GM23338 (cell line): ENCODE data around the gene TMEM207. TPM values are rescaled to one million over a fixed set of nuclear protein-coding genes. Genes with fewer than 3 reads are reported as not detected.
A peak's percentile ranks its signal among the peaks of the same experiment; 100 is the strongest.

Experiments
- ATAC-seq: fragments of 200-7000 bp; cut with Tn5 transposase; 3 replicates; pipeline ENCODE4 v1.9.1; 2020
- DNase-seq: peaks from one replicate; pipeline ENCODE4 v3.0.0-alpha.2; 2015; ENCODE audit warnings: low spot score
- H2AFZ ChIP-seq: fragments of 200-600 bp; sonication (generic); 2 replicates; pipeline ENCODE4 v1.8.0; 2016; ENCODE audit warnings: antibody characterized with exemption, mild to moderate bottlenecking, moderate library complexity
- H3F3A ChIP-seq: fragments of 200-600 bp; sonication (generic); replicated peaks from 2 replicates; pipeline ENCODE4 v1.8.0; 2017; ENCODE audit warnings: antibody characterized with exemption, mixed run types, low read depth
- H3K27ac ChIP-seq: fragments of 200-600 bp; sonication (generic); 2 replicates; pipeline ENCODE4 v1.6.1; 2016; ENCODE audit warnings: low read depth
- H3K27me3 ChIP-seq: fragments of 200-600 bp; sonication (generic); 2 replicates; pipeline ENCODE4 v1.8.0; 2016; ENCODE audit warnings: mild to moderate bottlenecking, mixed run types, moderate library complexity; ENCODE audit not compliant: insufficient read depth
- H3K36me3 ChIP-seq: fragments of 200-600 bp; sonication (generic); 2 replicates; pipeline ENCODE4 v1.8.0; 2016; ENCODE audit warnings: mild to moderate bottlenecking; ENCODE audit not compliant: insufficient read depth
- H3K4me1 ChIP-seq: fragments of 200-600 bp; sonication (generic); 2 replicates; pipeline ENCODE4 v1.8.0; 2016; ENCODE audit warnings: mild to moderate bottlenecking, moderate library complexity; ENCODE audit not compliant: insufficient read depth
- H3K4me2 ChIP-seq: fragments of 200-600 bp; sonication (generic); 2 replicates; pipeline ENCODE4 v1.7.1; 2017; ENCODE audit warnings: mixed run types
- H3K4me3 ChIP-seq: fragments of 200-600 bp; sonication (generic); 2 replicates; pipeline ENCODE4 v1.6.1; 2016; ENCODE audit warnings: mixed run types
- H3K79me2 ChIP-seq: fragments of 200-600 bp; sonication (generic); replicated peaks from 2 replicates; pipeline ENCODE4 v1.8.0; 2017; ENCODE audit warnings: mild to moderate bottlenecking; ENCODE audit not compliant: insufficient read depth
- H3K9me2 ChIP-seq: fragments of 200-600 bp; sonication (generic); 2 replicates; pipeline ENCODE4 v1.8.0; 2017; ENCODE audit not compliant: insufficient read depth
- H4K20me1 ChIP-seq: fragments of 200-600 bp; sonication (generic); replicated peaks from 2 replicates; pipeline ENCODE4 v1.8.0; 2017; ENCODE audit warnings: mild to moderate bottlenecking; ENCODE audit not compliant: insufficient read depth
- H3K27ac Mint-ChIP-seq: 2 replicates; pipeline ENCODE4 v1.8.0; 2020; ENCODE audit warnings: inconsistent platforms, mild to moderate bottlenecking, moderate library complexity, mixed read lengths
- H3K27me3 Mint-ChIP-seq: 3 replicates; pipeline ENCODE4 v1.8.0; 2022; ENCODE audit warnings: low read depth, mild to moderate bottlenecking, moderate library complexity, mixed read lengths, inconsistent platforms; ENCODE audit not compliant: insufficient read depth, poor library complexity
- H3K36me3 Mint-ChIP-seq: 3 replicates; pipeline ENCODE4 v1.8.0; 2021; ENCODE audit warnings: low read depth, mild to moderate bottlenecking, inconsistent platforms, moderate library complexity, mixed read lengths
- H3K4me1 Mint-ChIP-seq: 3 replicates; pipeline ENCODE4 v1.8.0; 2020; ENCODE audit warnings: mild to moderate bottlenecking, inconsistent platforms, mixed read lengths
- H3K4me3 Mint-ChIP-seq: 3 replicates; pipeline ENCODE4 v1.8.0; 2021; ENCODE audit warnings: moderate library complexity, mild to moderate bottlenecking, inconsistent platforms, mixed read lengths
- H3K9me3 Mint-ChIP-seq: 3 replicates; pipeline ENCODE4 v1.8.0; 2020; ENCODE audit warnings: moderate library complexity, mild to moderate bottlenecking, inconsistent platforms, mixed read lengths
- STAT1 ChIP-seq: IDR thresholded peaks from one replicate; pipeline ENCODE4 v1.6.1; 2016; ENCODE audit warnings: antibody characterized with exemption; ENCODE audit not compliant: unreplicated experiment
- ZNF331 ChIP-seq: fragments of 250-450 bp; sonication (Bioruptor Pico); IDR thresholded peaks from 2 replicates; pipeline ENCODE4 v1.5.0; 2020; ENCODE audit warnings: low read depth, mild to moderate bottlenecking, moderate library complexity
- polyA plus RNA-seq: library from polyadenylated mRNA; unstranded; fragments of >200 nt; fragmentation: Nextera tagmentation; extraction: Ambion mirVana; gene quantifications from 2 replicates; pipeline ENCODE4 v1.2.1, GENCODE V29; 2016
- total RNA-seq: library from RNA; depleted of rRNA; stranded (reverse); fragments of >200 nt; shearing (Covaris generic); gene quantifications from 2 replicates; pipeline ENCODE4 v1.2.3, GENCODE V29; 2014
- TF ChIP-seq, protein P1 (sequence below): fragments of 250-450 bp; sonication (Bioruptor Pico); IDR thresholded peaks from 2 replicates; pipeline ENCODE4 v1.5.0; 2020; ENCODE audit warnings: mild to moderate bottlenecking, moderate library complexity
- TF ChIP-seq, protein P2 (sequence below), 2 experiments: fragments of 200-600 bp in 1 of 2; sonication (generic) in 1 of 2; conservative IDR thresholded peaks; 2 replicates each; pipeline versions ENCODE4 v1.5.1 to v1.6.1; 2016 to 2017; ENCODE audit warnings: antibody characterized with exemption in 2 of 2, low read depth in 2 of 2, mild to moderate bottlenecking in 2 of 2, moderate library complexity in 1 of 2

The TMEM207 gene
- total and polyA plus RNA-seq, 2 experiments from 2014 or later: not detected

DNA sequence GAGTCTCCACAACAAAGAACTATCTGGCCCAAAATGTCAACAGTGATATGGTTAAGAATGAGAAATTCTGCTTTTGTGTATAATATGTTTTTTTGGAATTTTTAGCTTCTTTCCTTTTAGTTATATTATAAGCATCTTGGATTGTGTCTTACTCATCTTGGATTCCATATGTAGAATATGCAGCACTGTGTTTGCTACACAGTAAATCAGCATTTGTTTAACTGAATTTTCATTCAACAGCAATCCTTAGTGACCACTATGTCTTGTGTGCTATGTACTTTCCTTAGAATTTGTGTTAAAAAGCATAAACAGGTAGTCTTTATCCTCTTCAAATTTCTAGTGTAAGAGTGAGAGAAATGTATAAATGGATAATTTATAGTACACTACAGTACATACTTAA, 18.2 kb upstream of the TMEM207 start (continued):
- TF ChIP-seq, protein P1, sequence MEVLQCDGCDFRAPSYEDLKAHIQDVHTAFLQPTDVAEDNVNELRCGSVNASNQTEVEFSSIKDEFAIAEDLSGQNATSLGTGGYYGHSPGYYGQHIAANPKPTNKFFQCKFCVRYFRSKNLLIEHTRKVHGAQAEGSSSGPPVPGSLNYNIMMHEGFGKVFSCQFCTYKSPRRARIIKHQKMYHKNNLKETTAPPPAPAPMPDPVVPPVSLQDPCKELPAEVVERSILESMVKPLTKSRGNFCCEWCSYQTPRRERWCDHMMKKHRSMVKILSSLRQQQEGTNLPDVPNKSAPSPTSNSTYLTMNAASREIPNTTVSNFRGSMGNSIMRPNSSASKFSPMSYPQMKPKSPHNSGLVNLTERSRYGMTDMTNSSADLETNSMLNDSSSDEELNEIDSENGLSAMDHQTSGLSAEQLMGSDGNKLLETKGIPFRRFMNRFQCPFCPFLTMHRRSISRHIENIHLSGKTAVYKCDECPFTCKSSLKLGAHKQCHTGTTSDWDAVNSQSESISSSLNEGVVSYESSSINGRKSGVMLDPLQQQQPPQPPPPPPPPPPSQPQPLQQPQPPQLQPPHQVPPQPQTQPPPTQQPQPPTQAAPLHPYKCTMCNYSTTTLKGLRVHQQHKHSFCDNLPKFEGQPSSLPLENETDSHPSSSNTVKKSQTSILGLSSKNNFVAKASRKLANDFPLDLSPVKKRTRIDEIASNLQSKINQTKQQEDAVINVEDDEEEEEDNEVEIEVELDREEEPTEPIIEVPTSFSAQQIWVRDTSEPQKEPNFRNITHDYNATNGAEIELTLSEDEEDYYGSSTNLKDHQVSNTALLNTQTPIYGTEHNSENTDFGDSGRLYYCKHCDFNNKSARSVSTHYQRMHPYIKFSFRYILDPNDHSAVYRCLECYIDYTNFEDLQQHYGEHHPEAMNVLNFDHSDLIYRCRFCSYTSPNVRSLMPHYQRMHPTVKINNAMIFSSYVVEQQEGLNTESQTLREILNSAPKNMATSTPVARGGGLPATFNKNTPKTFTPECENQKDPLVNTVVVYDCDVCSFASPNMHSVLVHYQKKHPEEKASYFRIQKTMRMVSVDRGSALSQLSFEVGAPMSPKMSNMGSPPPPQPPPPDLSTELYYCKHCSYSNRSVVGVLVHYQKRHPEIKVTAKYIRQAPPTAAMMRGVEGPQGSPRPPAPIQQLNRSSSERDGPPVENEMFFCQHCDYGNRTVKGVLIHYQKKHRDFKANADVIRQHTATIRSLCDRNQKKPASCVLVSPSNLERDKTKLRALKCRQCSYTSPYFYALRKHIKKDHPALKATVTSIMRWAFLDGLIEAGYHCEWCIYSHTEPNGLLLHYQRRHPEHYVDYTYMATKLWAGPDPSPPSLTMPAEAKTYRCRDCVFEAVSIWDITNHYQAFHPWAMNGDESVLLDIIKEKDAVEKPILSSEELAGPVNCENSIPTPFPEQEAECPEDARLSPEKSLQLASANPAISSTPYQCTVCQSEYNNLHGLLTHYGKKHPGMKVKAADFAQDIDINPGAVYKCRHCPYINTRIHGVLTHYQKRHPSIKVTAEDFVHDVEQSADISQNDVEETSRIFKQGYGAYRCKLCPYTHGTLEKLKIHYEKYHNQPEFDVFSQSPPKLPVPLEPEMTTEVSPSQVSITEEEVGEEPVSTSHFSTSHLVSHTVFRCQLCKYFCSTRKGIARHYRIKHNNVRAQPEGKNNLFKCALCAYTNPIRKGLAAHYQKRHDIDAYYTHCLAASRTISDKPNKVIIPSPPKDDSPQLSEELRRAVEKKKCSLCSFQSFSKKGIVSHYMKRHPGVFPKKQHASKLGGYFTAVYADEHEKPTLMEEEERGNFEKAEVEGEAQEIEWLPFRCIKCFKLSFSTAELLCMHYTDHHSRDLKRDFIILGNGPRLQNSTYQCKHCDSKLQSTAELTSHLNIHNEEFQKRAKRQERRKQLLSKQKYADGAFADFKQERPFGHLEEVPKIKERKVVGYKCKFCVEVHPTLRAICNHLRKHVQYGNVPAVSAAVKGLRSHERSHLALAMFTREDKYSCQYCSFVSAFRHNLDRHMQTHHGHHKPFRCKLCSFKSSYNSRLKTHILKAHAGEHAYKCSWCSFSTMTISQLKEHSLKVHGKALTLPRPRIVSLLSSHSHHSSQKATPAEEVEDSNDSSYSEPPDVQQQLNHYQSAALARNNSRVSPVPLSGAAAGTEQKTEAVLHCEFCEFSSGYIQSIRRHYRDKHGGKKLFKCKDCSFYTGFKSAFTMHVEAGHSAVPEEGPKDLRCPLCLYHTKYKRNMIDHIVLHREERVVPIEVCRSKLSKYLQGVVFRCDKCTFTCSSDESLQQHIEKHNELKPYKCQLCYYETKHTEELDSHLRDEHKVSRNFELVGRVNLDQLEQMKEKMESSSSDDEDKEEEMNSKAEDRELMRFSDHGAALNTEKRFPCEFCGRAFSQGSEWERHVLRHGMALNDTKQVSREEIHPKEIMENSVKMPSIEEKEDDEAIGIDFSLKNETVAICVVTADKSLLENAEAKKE (CRISPR knock-in tag): no peak
- TF ChIP-seq STAT1: no peak

DNA sequence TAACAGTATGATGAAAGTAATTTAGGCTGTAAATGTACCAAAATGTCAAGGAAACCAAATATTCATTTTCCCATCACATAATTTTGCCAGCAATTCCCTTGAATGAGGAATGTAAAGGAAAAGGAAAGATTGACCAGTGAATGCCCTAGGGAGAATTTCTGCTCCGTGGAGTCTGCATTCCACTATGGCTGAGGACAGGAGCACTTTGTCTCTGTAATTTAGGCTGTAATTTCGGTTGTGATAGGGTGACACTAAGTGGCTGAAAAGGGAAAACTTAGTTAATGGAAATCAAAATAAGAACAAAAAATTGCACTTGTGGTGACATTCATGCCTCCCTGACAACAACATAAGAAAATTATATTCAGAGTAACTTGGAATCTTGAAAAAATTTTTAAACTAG, 8.3 kb upstream of the TMEM207 start:
- TF ChIP-seq ZNF331 (CRISPR knock-in tag): no peak
- TF ChIP-seq, protein P2, sequence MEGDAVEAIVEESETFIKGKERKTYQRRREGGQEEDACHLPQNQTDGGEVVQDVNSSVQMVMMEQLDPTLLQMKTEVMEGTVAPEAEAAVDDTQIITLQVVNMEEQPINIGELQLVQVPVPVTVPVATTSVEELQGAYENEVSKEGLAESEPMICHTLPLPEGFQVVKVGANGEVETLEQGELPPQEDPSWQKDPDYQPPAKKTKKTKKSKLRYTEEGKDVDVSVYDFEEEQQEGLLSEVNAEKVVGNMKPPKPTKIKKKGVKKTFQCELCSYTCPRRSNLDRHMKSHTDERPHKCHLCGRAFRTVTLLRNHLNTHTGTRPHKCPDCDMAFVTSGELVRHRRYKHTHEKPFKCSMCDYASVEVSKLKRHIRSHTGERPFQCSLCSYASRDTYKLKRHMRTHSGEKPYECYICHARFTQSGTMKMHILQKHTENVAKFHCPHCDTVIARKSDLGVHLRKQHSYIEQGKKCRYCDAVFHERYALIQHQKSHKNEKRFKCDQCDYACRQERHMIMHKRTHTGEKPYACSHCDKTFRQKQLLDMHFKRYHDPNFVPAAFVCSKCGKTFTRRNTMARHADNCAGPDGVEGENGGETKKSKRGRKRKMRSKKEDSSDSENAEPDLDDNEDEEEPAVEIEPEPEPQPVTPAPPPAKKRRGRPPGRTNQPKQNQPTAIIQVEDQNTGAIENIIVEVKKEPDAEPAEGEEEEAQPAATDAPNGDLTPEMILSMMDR (conservative IDR thresholded peaks at IDR 0.05; ENCODE audit: low read depth in 2 of 2): peak; percentile 21 to 40; a peak in 3 of 4 replicates
- H3K4me3 Mint-ChIP-seq: no peak overlapping the region
- Histone ChIP-seq H3K4me3 (no peak overlapping the region), H3K9me2 (no peaks in the 10 kb centered on the region), H2AFZ (no peak overlapping the region), H3K27me3 (no peaks in the 10 kb centered on the region), H3K4me1 (no peaks in the 10 kb centered on the region), H3K79me2 (no peaks in the 10 kb centered on the region), H4K20me1 (no peaks in the 10 kb centered on the region), H3F3A (no peaks in the 10 kb centered on the region), H3K27ac (no peak overlapping the region), H3K4me2 (no peak overlapping the region), H3K36me3 (no peaks in the 10 kb centered on the region)
- H3K4me1 Mint-ChIP-seq: no peaks in the 10 kb centered on the region
- H3K27ac Mint-ChIP-seq: no peak overlapping the region
- peak; percentile 48; the same call in 2 of the 3 replicates for ATAC-seq
- DNase-seq: peak; percentile 45
- no peaks in the 10 kb centered on the region for H3K36me3 Mint-ChIP-seq
- H3K9me3 Mint-ChIP-seq: no peaks in the 10 kb centered on the region
- H3K27me3 Mint-ChIP-seq: no peaks in the 10 kb centered on the region
